Measurements from ENCODE around the gene ANKRD53.

Gene ANKRD53

GRCh38 chr2:71001981-71002570, 23.6 kb downstream of the ANKRD53 start:
- no peak overlapping the region for H3K4me2 ChIP-seq (ENCODE audit: low read length)
- no peak overlapping the region for H3K4me3 ChIP-seq (ENCODE audit: low read length)

DNA sequence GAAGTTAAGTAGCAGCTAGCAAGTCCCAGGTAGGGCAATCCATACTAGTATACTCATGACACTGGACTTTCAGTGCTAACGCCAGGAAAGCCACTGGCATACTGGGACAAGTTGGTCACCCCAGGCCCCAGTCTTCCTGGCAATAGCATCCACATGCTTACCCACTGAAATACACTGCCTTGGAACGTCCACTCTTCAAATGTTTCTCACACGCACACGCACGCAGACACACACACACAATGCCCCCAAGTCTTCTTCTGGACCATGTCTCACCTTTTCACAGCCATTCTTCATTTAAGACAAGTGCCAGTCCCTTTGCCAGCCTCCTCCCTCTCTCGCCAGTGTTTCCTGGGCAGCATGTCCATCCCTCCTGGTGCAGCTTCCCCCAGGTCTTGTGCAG, 25.0 kb downstream of the ANKRD53 start:
- no peaks in the 10 kb centered on the region for H4K20me1 ChIP-seq (ENCODE audit: control insufficient read depth, insufficient read depth, low read depth, low read length)
- no peak for TF ChIP-seq EZH2phosphoT487 (IDR thresholded peaks at IDR 0.05; ENCODE audit: borderline replicate concordance, low read length)
- TF ChIP-seq, protein P1, sequence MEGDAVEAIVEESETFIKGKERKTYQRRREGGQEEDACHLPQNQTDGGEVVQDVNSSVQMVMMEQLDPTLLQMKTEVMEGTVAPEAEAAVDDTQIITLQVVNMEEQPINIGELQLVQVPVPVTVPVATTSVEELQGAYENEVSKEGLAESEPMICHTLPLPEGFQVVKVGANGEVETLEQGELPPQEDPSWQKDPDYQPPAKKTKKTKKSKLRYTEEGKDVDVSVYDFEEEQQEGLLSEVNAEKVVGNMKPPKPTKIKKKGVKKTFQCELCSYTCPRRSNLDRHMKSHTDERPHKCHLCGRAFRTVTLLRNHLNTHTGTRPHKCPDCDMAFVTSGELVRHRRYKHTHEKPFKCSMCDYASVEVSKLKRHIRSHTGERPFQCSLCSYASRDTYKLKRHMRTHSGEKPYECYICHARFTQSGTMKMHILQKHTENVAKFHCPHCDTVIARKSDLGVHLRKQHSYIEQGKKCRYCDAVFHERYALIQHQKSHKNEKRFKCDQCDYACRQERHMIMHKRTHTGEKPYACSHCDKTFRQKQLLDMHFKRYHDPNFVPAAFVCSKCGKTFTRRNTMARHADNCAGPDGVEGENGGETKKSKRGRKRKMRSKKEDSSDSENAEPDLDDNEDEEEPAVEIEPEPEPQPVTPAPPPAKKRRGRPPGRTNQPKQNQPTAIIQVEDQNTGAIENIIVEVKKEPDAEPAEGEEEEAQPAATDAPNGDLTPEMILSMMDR (IDR thresholded peaks at IDR 0.05; ENCODE audit: low read depth, low read length, poor library complexity, severe bottlenecking), result no peak
- no peaks in the 10 kb centered on the region for H3K79me2 ChIP-seq (ENCODE audit: control insufficient read depth, low read length)
- H3K27me3 ChIP-seq (ENCODE audit: control insufficient read depth, low read length), result no peaks in the 10 kb centered on the region
- no peaks in the 10 kb centered on the region for H3K9me3 ChIP-seq (ENCODE audit: control insufficient read depth, insufficient read depth, low read length)
- H3K9me2 ChIP-seq (replicated peaks; ENCODE audit: control insufficient read depth, low read length), result no peaks in the 10 kb centered on the region
- no peak overlapping the region for H3K4me2 ChIP-seq (ENCODE audit: low read length)
- H3K36me3 ChIP-seq (ENCODE audit: control insufficient read depth, low read length), result no peaks in the 10 kb centered on the region
- peaks cover 24% of the 10 kb centered on the region for H3K4me1 ChIP-seq (ENCODE audit: control insufficient read depth, low read length)
- no peak overlapping the region for H3K27ac ChIP-seq (ENCODE audit: low read depth, low read length)
- H3K4me3 ChIP-seq (ENCODE audit: low read length), result no peak overlapping the region
- H3F3A ChIP-seq (ENCODE audit: control insufficient read depth, insufficient read depth), result peaks cover 1% of the 10 kb centered on the region; the same call in 1 of the 2 replicates

More at GRCh38 chr2:71001981-71002570, 23.6 kb downstream of the ANKRD53 start:
- no peaks in the 10 kb centered on the region for H4K20me1 ChIP-seq (ENCODE audit: control insufficient read depth, insufficient read depth, low read depth, low read length)
- H3F3A ChIP-seq (ENCODE audit: control insufficient read depth, insufficient read depth), result peaks cover 3% of the 10 kb centered on the region; the same call in 1 of the 2 replicates
- TF ChIP-seq EZH2phosphoT487 (IDR thresholded peaks at IDR 0.05; ENCODE audit: borderline replicate concordance, low read length), result no peak
- TF ChIP-seq, protein P1 (IDR thresholded peaks at IDR 0.05; ENCODE audit: low read depth, low read length, poor library complexity, severe bottlenecking), result no peak
- no peaks in the 10 kb centered on the region for H3K36me3 ChIP-seq (ENCODE audit: control insufficient read depth, low read length)
- H3K9me3 ChIP-seq (ENCODE audit: control insufficient read depth, insufficient read depth, low read length), result no peaks in the 10 kb centered on the region
- no peaks in the 10 kb centered on the region for H3K9me2 ChIP-seq (replicated peaks; ENCODE audit: control insufficient read depth, low read length)
- H3K27ac ChIP-seq (ENCODE audit: low read depth, low read length), result no peak overlapping the region
- peaks cover 24% of the 10 kb centered on the region for H3K4me1 ChIP-seq (ENCODE audit: control insufficient read depth, low read length)
- H3K27me3 ChIP-seq (ENCODE audit: control insufficient read depth, low read length), result no peaks in the 10 kb centered on the region
- H3K79me2 ChIP-seq (ENCODE audit: control insufficient read depth, low read length), result no peaks in the 10 kb centered on the region

GRCh38 chr2:71003966-71004755, 25.7 kb downstream of the ANKRD53 start:
- H3K9me3 ChIP-seq (ENCODE audit: control insufficient read depth, insufficient read depth, low read length), result no peaks in the 10 kb centered on the region
- H3K4me3 ChIP-seq (ENCODE audit: low read length), result no peak overlapping the region
- TF ChIP-seq EZH2phosphoT487 (IDR thresholded peaks at IDR 0.05; ENCODE audit: borderline replicate concordance, low read length), result no peak
- TF ChIP-seq, protein P1 (IDR thresholded peaks at IDR 0.05; ENCODE audit: low read depth, low read length, poor library complexity, severe bottlenecking), result no peak
- no peaks in the 10 kb centered on the region for H3K79me2 ChIP-seq (ENCODE audit: control insufficient read depth, low read length)
- no peaks in the 10 kb centered on the region for H3K36me3 ChIP-seq (ENCODE audit: control insufficient read depth, low read length)
- H3K9me2 ChIP-seq (replicated peaks; ENCODE audit: control insufficient read depth, low read length), result no peaks in the 10 kb centered on the region
- H3K27me3 ChIP-seq (ENCODE audit: control insufficient read depth, low read length), result no peaks in the 10 kb centered on the region
- no peak overlapping the region for H3K27ac ChIP-seq (ENCODE audit: low read depth, low read length)
- no peaks in the 10 kb centered on the region for H4K20me1 ChIP-seq (ENCODE audit: control insufficient read depth, insufficient read depth, low read depth, low read length)
- H3F3A ChIP-seq (ENCODE audit: control insufficient read depth, insufficient read depth), result no peaks in the 10 kb centered on the region
- no peak overlapping the region for H3K4me2 ChIP-seq (ENCODE audit: low read length)
- peaks cover 23% of the 10 kb centered on the region for H3K4me1 ChIP-seq (ENCODE audit: control insufficient read depth, low read length)

All from DOHH2 (cell line).